PC-3 (cell line): Measurements from ENCODE around the gene C6. TPM values are rescaled to one million over a fixed set of nuclear protein-coding genes. Genes with fewer than 3 reads are reported as not detected.
"Not testable (repeated sequence)": the region's sequence is repeated elsewhere in the genome, so short reads cannot be mapped to it uniquely, and the experiment has no call there.

Source experiments
- ATAC-seq: fragments of 200-7000 bp; cut with Tn5 transposase; 2 replicates; pipeline ENCODE4 v1.9.1; 2020; ENCODE audit warnings: mild to moderate bottlenecking, moderate library complexity
- BruUV-seq: library from RNA; stranded (reverse); fragments of 400-500 nt; replicated peaks from 2 replicates; lab custom pipeline; 2021; lab: Mats Ljungman, UMichigan
- CTCF ChIA-PET: fragments of 300-600 bp; sonication (Branson Sonifier 250); formaldehyde crosslinking; loops from one replicate; lab custom pipeline; 2022; ENCODE audit warnings: antibody characterized with exemption; lab: Charles Lee
- POLR2A ChIA-PET: fragments of 300-600 bp; sonication (Branson Sonifier 250); formaldehyde crosslinking; loops from one replicate; lab custom pipeline; 2022; ENCODE audit warnings: antibody characterized with exemption; ENCODE audit not compliant: unreplicated experiment; lab: Charles Lee
- DNase-seq: peaks from one replicate; pipeline ENCODE4 v3.0.0-alpha.2; 2015
- H2AFZ ChIP-seq: fragments of 300-600 bp; sonication (generic); 2 replicates; pipeline ENCODE4 v1.6.0; 2016; ENCODE audit warnings: antibody characterized with exemption, low read length
- H3F3A ChIP-seq: fragments of 300-600 bp; sonication (generic); one replicate; pipeline ENCODE4 v1.6.0; 2017; ENCODE audit warnings: antibody characterized with exemption, low read length, control low read depth, mild to moderate bottlenecking; ENCODE audit not compliant: unreplicated experiment
- H3K27ac ChIP-seq: fragments of 300-600 bp; sonication (generic); 2 replicates; pipeline ENCODE4 v1.5.1; 2016; ENCODE audit warnings: mild to moderate bottlenecking, low read length
- H3K27me3 ChIP-seq: fragments of 300-600 bp; sonication (generic); 2 replicates; pipeline ENCODE4 v1.6.1; 2016; ENCODE audit warnings: low read length, mixed read lengths
- H3K36me3 ChIP-seq: fragments of 300-600 bp; sonication (generic); 2 replicates; pipeline ENCODE4 v1.6.1; 2016; ENCODE audit warnings: low read depth, mixed run types, low read length, mixed read lengths
- H3K4me1 ChIP-seq: fragments of 300-600 bp; sonication (generic); 2 replicates; pipeline ENCODE4 v1.5.1; 2016; ENCODE audit warnings: low read length; ENCODE audit not compliant: insufficient read depth
- H3K4me2 ChIP-seq: fragments of 300-600 bp; sonication (generic); 2 replicates; pipeline ENCODE4 v1.6.0; 2016; ENCODE audit warnings: low read length
- H3K4me3 ChIP-seq: fragments of 300-600 bp; sonication (generic); 2 replicates; pipeline ENCODE4 v1.5.1; 2016; ENCODE audit warnings: mild to moderate bottlenecking, low read length, mixed read lengths
- H3K79me2 ChIP-seq: fragments of 300-600 bp; sonication (generic); 2 replicates; pipeline ENCODE4 v1.6.1; 2017; ENCODE audit warnings: low read length, mixed read lengths
- H3K9ac ChIP-seq: fragments of 300-600 bp; sonication (generic); 2 replicates; pipeline ENCODE4 v1.6.0; 2016; ENCODE audit warnings: mild to moderate bottlenecking, low read length
- H3K9me2 ChIP-seq: fragments of 300-600 bp; sonication (generic); replicated peaks from 2 replicates; pipeline ENCODE4 v1.6.1; 2016; ENCODE audit warnings: mixed run types, low read length, mixed read lengths
- H3K9me3 ChIP-seq: fragments of 300-600 bp; sonication (generic); 2 replicates; pipeline ENCODE4 v1.6.1; 2016; ENCODE audit warnings: low read length, mixed read lengths
- H4K20me1 ChIP-seq: fragments of 300-600 bp; sonication (generic); 2 replicates; pipeline ENCODE4 v1.6.1; 2016; ENCODE audit warnings: low read length, mixed read lengths
- EZH2 ChIP-seq: fragments of 300-600 bp; sonication (generic); IDR thresholded peaks from one replicate; pipeline ENCODE4 v1.6.1; 2017; ENCODE audit warnings: antibody characterized with exemption, mild to moderate bottlenecking, low read length; ENCODE audit not compliant: unreplicated experiment
- EZH2phosphoT487 ChIP-seq: fragments of 300-600 bp; sonication (generic); IDR thresholded peaks from 2 replicates; pipeline ENCODE4 v1.6.1; 2018; ENCODE audit warnings: mild to moderate bottlenecking, antibody characterized with exemption, low read length, borderline replicate concordance
- intact Hi-C: fragments of 100-400 bp; cut with micrococcal nuclease; formaldehyde crosslinking; loops from 2 replicates; pipeline ENCODE4 v1.9.0; 2023
- total RNA-seq: library from RNA; depleted of rRNA; stranded (reverse); fragments of >200 nt; gene quantifications from 2 replicates; pipeline ENCODE4 v1.2.3, GENCODE V29; 2014
- TF ChIP-seq, protein P1 (sequence below): fragments of 300-600 bp; sonication (generic); conservative IDR thresholded peaks from 2 replicates; pipeline ENCODE4 v1.5.1; 2017; ENCODE audit warnings: antibody characterized with exemption, low read depth, mild to moderate bottlenecking, low read length

The C6 gene
- total RNA-seq, 1 experiment from 2014 or later = not detected

DNA sequence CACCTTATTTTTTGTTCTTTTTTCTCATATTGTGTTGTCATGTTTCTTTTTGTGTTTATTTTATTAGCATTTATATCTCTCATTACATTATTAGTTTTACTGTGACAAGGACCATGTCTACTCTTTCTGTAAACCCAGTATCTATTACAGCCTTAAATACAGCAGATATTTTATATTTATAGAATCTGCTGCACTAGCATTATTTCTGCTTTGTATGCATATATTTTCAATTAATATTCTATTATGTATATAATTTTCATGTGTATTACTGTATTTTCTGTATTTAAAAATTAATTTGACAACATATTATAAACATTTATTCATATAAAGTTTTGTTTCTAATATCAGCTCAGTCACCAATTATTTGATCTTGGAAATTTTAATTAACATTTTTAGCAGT is 19.5 kb upstream of the C6 start:
- CTCF ChIA-PET = no interaction called here
- DNase-seq = no peak
- H3K9me2 ChIP-seq = no peaks in the 10 kb centered on the region
- no peaks in the 10 kb centered on the region; the same call in 1 of the 2 replicates for H3K36me3 ChIP-seq
- H3K4me1 ChIP-seq = no peaks in the 10 kb centered on the region
- no peak overlapping the region for H3K4me2 ChIP-seq
- H4K20me1 ChIP-seq = no peaks in the 10 kb centered on the region
- 0 out of 2 replicates have a peak, but pooled peaks cover 11% of the 10 kb centered on the region for H3K9me3 ChIP-seq
- no peaks in the 10 kb centered on the region for H3K79me2 ChIP-seq
- POLR2A ChIA-PET = no interaction called here
- intact Hi-C loops = loop anchor here (5.0 kb wide), 1 partner anchor 45 kb away; no protein-coding TSS in a partner anchor
- no peak overlapping the region for H3K9ac ChIP-seq
- no peaks in the 10 kb centered on the region for H3K27me3 ChIP-seq
- no peak overlapping the region for H2AFZ ChIP-seq
- H3K27ac ChIP-seq = no peak overlapping the region
- ATAC-seq = no peak
- TF ChIP-seq EZH2 = no peak
- no peak for TF ChIP-seq EZH2phosphoT487
- TF ChIP-seq, protein P1, sequence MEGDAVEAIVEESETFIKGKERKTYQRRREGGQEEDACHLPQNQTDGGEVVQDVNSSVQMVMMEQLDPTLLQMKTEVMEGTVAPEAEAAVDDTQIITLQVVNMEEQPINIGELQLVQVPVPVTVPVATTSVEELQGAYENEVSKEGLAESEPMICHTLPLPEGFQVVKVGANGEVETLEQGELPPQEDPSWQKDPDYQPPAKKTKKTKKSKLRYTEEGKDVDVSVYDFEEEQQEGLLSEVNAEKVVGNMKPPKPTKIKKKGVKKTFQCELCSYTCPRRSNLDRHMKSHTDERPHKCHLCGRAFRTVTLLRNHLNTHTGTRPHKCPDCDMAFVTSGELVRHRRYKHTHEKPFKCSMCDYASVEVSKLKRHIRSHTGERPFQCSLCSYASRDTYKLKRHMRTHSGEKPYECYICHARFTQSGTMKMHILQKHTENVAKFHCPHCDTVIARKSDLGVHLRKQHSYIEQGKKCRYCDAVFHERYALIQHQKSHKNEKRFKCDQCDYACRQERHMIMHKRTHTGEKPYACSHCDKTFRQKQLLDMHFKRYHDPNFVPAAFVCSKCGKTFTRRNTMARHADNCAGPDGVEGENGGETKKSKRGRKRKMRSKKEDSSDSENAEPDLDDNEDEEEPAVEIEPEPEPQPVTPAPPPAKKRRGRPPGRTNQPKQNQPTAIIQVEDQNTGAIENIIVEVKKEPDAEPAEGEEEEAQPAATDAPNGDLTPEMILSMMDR = no peak
- H3F3A ChIP-seq = no peaks in the 10 kb centered on the region
- BruUV-seq = no TSS peak
- no peak overlapping the region for H3K4me3 ChIP-seq

- H3K9ac ChIP-seq, POLR2A ChIA-PET, H2AFZ ChIP-seq, H3F3A ChIP-seq, ATAC-seq, H3K79me2 ChIP-seq, H3K4me2 ChIP-seq, H3K4me1 ChIP-seq, H3K36me3 ChIP-seq, H3K4me3 ChIP-seq, DNase-seq, H3K9me2 ChIP-seq, H4K20me1 ChIP-seq, H3K27me3 ChIP-seq, H3K27ac ChIP-seq, CTCF ChIA-PET, BruUV-seq: not testable (repeated sequence)
- intact Hi-C loops = loop anchor here (5.0 kb wide), 1 partner anchor 43 kb away; no protein-coding TSS in a partner anchor
- H3K9me3 ChIP-seq = 0 out of 2 replicates have a peak, but pooled peaks cover 11% of the 10 kb centered on the region
These were observed 16.9 kb upstream of the C6 start for GRCh38 chr5:41230276-41230675.

- DNase-seq (no peak), ATAC-seq (no peak)
- Histone ChIP-seq H3K4me2 (no peak overlapping the region), H3K4me3 (no peak overlapping the region), H3K9me2 (no peaks in the 10 kb centered on the region), H4K20me1 (no peaks in the 10 kb centered on the region), H3K27ac (no peak overlapping the region), H3K9me3 (no peaks in the 10 kb centered on the region), H3K4me1 (no peaks in the 10 kb centered on the region), H3K9ac (no peak overlapping the region), H3K27me3 (no peaks in the 10 kb centered on the region), H3K79me2 (no peaks in the 10 kb centered on the region), H3K36me3 (no peaks in the 10 kb centered on the region), H3F3A (no peaks in the 10 kb centered on the region), H2AFZ (no peak overlapping the region)
- no TSS peak for BruUV-seq
- CTCF ChIA-PET = no interaction called here
- POLR2A ChIA-PET = no interaction called here
- no peak for TF ChIP-seq EZH2
- TF ChIP-seq, protein P1 = no peak
- no peak for TF ChIP-seq EZH2phosphoT487
- intact Hi-C loops = no loop called here
These were observed 10.6 kb upstream of the C6 start for GRCh38 chr5:41223962-41224361.
